HG02840 (cell line): Measurements from ENCODE around the gene FOLR2.
"Not testable (repeated sequence)": the region's sequence is repeated elsewhere in the genome, so short reads cannot be mapped to it uniquely, and the experiment has no call there.

Experiments used
- ATAC-seq: cut with Tn5 transposase; IDR thresholded peaks from one replicate; pipeline ENCODE4 v1.9.1; 2021; ENCODE audit warnings: mild to moderate bottlenecking, moderate library complexity, moderate number of reproducible peaks; ENCODE audit not compliant: unreplicated experiment, low FRiP score

FOLR2 gene

GRCh38 chr11:72204886-72205285, 11.7 kb upstream of the FOLR2 start:
- ATAC-seq: no peak

GRCh38 chr11:72206794-72207193, 9.8 kb upstream of the FOLR2 start:
- not testable (repeated sequence) for ATAC-seq

DNA sequence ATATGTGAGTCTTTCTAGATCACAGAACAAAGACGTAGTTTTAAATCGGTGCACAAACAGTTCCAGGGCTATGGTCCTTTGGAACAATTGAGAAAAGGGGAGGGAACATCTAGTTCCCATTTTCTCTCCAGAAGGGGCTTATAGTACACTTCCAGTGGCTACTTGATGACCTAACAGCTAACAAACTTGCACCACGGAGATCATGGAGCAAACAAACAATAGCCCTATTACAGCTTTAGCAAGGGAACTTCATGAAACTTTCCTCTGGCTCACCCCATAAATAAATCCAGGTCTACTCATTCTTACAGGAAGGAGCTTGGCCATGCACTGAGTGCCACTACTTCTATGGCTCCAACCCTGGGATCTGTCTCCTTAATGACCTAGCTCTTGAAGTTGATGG, 8.3 kb upstream of the FOLR2 start:
- no peak for ATAC-seq

- ATAC-seq: no peak
These were observed 7.5 kb upstream of the FOLR2 start for GRCh38 chr11:72209101-72209500.

- ATAC-seq: no peak
These were observed 1.2 kb downstream of the FOLR2 start for GRCh38 chr11:72217841-72218240.

DNA sequence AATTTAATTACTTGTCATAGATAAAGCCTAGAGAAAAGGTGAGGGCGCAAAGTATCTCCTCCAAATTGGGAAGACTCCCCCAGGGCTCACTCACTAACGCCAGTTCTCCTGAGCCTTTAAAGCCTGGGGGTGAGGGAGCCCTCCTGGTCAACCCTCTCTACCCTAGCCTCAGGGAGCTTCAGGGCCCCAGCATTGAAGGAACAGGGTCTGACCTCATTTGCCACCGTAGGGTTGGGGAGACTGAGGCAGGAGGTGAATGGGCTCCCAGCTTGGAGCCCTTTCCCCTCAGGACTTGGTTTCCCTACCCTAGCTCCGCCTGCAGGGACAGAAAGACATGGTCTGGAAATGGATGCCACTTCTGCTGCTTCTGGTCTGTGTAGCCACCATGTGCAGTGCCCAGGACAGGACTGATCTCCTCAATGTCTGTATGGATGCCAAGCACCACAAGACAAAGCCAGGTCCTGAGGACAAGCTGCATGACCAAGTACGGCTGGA, 1.7 kb downstream of the FOLR2 start:
- ATAC-seq: no peak

- no peak for ATAC-seq
These were observed 4.2 kb downstream of the FOLR2 start for GRCh38 chr11:72220696-72221363.

DNA sequence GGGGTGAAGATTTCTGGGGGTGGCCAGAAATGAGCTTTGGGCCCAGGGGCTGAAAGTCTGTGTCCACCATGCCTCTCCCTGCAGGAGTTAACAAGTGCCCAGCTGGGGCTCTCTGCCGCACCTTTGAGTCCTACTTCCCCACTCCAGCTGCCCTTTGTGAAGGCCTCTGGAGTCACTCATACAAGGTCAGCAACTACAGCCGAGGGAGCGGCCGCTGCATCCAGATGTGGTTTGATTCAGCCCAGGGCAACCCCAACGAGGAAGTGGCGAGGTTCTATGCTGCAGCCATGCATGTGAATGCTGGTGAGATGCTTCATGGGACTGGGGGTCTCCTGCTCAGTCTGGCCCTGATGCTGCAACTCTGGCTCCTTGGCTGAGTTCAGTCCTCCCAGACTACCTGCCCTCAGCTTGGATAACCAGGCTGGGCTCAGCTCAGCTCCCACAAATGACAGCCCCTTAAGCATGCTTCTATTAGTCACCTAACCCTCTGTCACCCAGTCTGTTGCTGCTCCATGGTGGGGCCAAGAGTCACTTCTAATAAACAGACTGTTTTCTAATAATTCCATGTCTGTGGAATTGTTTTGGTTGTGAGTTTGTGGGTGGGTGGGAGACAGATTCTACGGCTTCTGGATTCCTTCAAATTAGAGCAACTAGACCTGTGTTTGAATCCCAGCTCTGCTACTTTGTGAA, 4.9 kb downstream of the FOLR2 start:
- ATAC-seq: no peak

DNA sequence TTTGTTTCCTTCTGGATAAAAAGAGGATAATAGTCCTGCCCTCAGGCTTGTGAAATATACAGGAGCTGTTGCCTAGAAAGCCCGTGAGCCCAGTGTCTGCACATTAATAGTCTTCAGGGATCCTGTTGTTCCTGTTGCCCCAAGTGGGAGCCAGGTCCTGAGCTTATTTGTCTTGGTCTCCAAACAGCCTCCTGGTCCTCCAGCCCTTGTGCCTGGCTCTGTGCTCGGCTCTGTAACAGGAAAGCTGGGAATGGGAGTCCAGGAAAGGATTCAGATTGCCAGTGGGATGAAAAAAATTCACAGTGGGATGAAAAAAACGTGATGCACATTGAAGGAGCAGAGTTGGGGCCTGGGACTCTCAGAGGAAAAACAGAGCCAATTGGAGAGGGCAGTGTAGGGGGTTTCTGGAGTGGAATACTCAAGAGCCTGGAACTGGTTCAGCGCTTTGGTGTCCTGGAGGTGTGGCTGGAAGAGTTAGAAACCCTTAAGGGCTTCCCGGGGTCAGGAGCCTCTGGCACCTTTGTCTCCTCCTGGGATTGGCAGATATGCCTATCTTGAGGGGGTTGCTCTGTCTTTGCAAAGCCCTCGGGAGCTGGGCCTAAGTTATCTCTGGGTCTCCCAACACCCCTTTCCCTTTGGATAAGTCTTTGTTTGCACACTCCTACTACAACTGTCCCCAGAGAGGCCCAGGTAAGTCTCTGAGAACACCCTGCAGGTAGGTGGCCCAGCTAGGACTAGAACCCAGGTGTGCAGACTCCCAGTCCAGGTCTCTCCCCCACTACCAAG, 5.7 kb downstream of the FOLR2 start:
- ATAC-seq: no peak

GRCh38 chr11:72222907-72223614, 6.5 kb downstream of the FOLR2 start:
- ATAC-seq: peak; percentile 69

GRCh38 chr11:72223615-72224563, 7.3 kb downstream of the FOLR2 start:
- peak; percentile 48 for ATAC-seq

DNA sequence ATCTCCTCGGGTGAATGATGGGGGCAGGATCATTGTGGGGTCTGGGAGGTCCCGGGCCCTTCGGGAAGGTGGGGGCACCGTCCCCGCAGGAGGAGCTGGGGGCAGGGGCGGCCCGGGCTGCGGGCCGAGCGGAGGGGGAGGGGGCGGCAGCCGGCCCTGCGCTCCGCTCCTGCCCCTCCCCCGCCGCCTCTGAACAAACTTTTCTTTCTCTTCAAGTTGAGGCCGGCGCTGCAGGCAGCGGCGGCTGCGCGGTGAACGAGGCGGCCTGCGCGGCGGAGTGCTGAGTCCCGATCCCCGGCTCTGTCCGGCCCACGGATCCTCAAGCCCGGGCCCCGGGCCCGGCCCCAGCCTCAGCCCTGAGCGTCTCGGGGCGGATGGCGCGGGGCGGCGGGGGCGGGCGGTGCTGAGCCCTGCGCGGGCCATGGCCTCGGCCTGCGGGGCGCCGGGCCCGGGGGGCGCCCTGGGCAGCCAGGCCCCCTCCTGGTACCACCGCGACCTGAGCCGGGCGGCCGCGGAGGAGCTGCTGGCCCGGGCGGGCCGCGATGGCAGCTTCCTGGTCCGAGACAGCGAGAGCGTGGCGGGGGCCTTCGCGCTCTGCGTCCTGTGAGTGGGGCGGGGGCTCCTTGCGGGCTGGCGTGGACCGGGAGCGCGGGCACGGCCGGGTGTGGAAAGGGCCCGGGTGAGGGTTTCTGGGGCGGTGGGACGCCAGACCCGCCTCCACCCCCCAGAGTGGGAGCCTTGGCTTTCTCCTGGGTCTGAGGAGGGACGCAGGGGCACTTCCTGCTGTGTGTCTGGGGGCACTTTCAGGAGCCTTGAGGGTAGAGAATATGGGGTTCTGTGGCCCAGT, 8.2 kb downstream of the FOLR2 start, which contains the start of gene INPPL1:
Gene INPPL1 (plus strand): TSS at position 204 of the 847 bp plus-strand sequence. CDS start 218 bp downstream, at position 422.
- no peak for ATAC-seq

GRCh38 chr11:72225411-72225951, 8.9 kb downstream of the FOLR2 start:
- ATAC-seq: no peak

DNA sequence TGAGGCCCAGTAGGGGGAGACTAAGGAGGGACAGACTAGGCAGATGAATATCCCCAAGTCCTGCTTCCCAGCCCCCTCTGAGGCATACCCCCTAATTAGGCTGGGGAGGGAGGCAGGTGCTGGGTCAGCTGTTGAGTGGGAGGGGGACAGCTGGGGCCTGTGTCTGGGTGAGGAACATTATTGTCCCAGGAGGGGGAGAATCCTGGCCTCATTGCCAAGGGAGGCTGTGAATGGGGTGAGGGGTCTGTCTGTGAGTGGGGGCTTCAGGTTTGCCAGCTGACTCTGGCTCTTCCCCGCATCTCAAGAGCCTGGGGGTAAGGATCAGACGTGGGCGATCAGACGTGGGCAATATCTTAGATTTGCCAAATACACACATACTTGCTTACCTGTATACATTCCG, 10.1 kb downstream of the FOLR2 start:
- ATAC-seq: no peak

DNA sequence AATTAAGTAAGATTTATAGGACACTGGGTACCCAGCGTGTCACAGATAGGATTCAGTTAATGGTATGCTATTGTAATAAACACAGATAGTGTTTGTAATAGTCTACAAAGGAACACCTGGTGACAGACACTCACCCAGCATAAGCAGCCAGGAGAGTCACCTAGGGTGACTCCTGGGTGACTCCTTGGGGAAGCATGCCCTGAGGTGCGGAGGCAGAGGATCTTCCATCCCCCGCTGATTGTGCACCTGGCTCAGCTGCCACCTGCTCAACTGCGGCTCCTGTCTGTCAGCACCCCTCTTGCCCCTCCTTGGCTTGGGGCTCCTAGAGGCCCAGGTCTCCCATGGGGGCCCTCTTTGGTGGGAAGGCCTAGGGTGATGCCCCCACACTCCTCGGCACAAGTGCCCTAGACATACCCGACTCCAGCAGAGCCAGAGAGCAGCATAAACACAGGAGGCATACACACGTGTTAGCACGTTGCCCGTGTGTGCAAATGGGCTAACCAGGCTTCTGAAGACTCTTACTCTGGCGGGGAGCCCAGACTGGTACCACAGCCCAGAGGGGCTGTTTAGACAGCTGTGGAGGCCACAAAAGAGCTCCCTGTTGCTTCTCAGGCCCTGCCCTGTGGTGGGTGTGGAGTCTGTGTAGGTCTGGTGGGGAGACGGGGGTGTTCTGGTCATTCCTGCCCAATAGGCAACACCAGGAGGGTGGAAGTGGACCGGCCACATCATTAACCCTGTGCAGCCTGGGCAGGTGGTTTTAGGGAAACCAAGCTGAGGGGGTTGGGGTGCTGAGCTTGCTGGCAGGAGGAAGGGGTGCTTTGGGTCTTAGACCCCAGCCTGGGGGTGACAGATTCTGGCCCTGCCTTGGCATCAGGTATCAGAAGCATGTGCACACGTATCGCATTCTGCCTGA, 11.0 kb downstream of the FOLR2 start:
- no peak for ATAC-seq

DNA sequence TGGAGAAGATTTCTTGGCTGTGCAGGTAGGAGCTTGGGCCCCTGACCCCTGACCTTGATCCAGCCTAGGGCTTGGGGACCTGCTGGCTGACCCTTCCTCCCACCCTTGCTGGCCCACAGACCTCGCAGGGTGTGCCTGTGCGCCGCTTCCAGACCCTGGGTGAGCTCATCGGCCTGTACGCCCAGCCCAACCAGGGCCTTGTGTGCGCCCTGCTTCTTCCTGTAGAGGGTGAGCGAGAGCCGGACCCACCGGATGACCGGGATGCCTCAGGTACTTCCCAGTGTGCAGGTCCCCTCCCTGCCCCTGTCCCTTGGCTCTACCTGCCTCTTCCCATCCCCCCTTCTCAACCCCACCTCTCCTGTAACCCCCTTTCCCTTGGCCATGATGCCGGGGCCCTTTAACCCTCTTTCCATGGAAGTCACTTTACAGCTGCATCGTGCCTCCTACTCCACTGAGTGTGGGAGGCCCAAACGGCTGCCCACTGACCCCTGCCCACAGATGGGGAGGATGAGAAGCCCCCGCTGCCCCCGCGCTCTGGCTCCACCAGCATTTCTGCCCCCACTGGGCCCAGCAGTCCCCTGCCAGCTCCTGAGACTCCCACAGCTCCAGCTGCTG, 11.7 kb downstream of the FOLR2 start:
- no peak for ATAC-seq

DNA sequence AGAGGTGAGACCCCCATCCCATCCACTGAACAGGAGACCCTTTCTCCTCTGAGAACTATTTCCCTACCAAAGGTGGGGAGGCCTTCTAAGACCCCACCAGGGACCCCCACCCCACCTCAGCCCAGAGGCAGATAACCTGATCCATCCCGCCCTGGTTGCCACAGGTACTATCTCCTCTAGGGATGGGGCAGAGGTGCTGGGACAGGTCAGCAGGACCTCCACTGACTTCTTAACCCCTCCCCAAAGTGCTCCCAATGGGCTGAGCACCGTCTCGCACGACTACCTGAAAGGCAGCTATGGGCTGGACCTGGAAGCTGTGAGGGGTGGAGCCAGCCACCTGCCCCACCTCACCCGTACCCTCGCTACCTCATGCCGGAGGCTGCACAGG, 12.2 kb downstream of the FOLR2 start:
- no peak for ATAC-seq
